Fibroblast of the aortic adventitia (primary cell): ENCODE data around the gene GALNT1. TPM values are rescaled to one million over a fixed set of nuclear protein-coding genes. Genes with fewer than 3 reads are reported as not detected.

ENCODE experiments used
- DNase-seq: peaks from one replicate; pipeline ENCODE4 v3.0.0-alpha.2; 2010; ENCODE audit warnings: low read depth
- H3K4me3 ChIP-seq: 2 replicates; pipeline ENCODE4 v1.5.1; 2011; ENCODE audit warnings: low read depth, mild to moderate bottlenecking, control low read depth, low read length, moderate library complexity
- CTCF ChIP-seq: IDR thresholded peaks from 2 replicates; pipeline ENCODE4 v1.5.1; 2011; ENCODE audit warnings: mild to moderate bottlenecking, low read length, control low read depth, inconsistent platforms; ENCODE audit not compliant: insufficient read depth
- total RNA-seq: library from RNA; depleted of rRNA; stranded (reverse); fragments of >200 nt; gene quantifications from 2 replicates; pipeline ENCODE4 v1.2.3, GENCODE V29; 2012; ENCODE audit warnings: low replicate concordance

The GALNT1 gene
- total RNA-seq, 1 donor: 49.0 TPM

- TF ChIP-seq CTCF: no peak
- H3K4me3 ChIP-seq: no peak overlapping the region
- DNase-seq: no peak
Observed at GRCh38 chr18:35605686-35606417, 24.3 kb downstream of the GALNT1 start.

GRCh38 chr18:35609236-35609635 lies 27.7 kb downstream of the GALNT1 start:
- no peak for DNase-seq
- H3K4me3 ChIP-seq: no peak overlapping the region
- no peak for TF ChIP-seq CTCF

- DNase-seq: no peak
- TF ChIP-seq CTCF: no peak
- H3K4me3 ChIP-seq: no peak overlapping the region
Observed at GRCh38 chr18:35610089-35610488, 28.5 kb downstream of the GALNT1 start.

- TF ChIP-seq CTCF: no peak
- H3K4me3 ChIP-seq: no peak overlapping the region
- no peak for DNase-seq
Observed at GRCh38 chr18:35610724-35611123, 29.2 kb downstream of the GALNT1 start.

GRCh38 chr18:35611518-35611917 lies 30.0 kb downstream of the GALNT1 start:
- H3K4me3 ChIP-seq: no peak overlapping the region
- DNase-seq: no peak

GRCh38 chr18:35616074-35616473 lies 34.5 kb downstream of the GALNT1 start:
- DNase-seq: no peak
- TF ChIP-seq CTCF: no peak
- no peak overlapping the region for H3K4me3 ChIP-seq

More at GRCh38 chr18:35611518-35611917, 30.0 kb downstream of the GALNT1 start:
- no peak for TF ChIP-seq CTCF
